DOHH2 (cell line): ENCODE measurements around the gene CFAP43.

Experiments used
- CTCF ChIP-seq: fragments of 200-600 bp; sonication (generic); IDR thresholded peaks from one replicate; pipeline ENCODE4 v1.5.1; 2014; ENCODE audit warnings: antibody characterized with exemption, mild to moderate bottlenecking, low read depth, low read length; ENCODE audit not compliant: poor library complexity, severe bottlenecking
- EZH2phosphoT487 ChIP-seq: fragments of 200-600 bp; sonication (generic); IDR thresholded peaks from 2 replicates; pipeline ENCODE4 v1.6.1; 2017; ENCODE audit warnings: borderline replicate concordance, mild to moderate bottlenecking, antibody characterized with exemption, low read length, moderate library complexity, mixed read lengths

DNA sequence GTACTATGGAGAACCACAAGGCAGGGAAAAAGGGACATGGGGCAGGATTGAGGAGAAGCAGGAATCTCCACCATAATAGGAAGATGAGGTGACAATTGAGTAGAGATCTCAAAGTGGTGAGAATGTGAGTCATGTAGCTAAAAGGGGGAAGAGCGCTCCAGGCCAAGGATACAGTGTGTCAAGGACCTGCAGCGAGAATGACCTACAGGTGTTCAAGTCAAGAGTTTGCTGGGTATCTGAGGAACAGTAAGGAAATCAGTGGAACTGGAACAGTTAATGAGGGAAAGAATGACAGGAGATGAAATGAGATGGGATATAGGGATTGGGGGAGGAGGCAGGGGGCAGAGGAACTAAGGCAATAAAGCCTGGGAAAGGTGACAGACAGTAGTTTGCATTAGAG, 76.6 kb downstream of the CFAP43 start:
- no peak for TF ChIP-seq CTCF
- TF ChIP-seq EZH2phosphoT487 = no peak
